HG03469 (cell line): ENCODE measurements around the gene MIF4GD.

Experiments used
- ATAC-seq: cut with Tn5 transposase; IDR thresholded peaks from one replicate; pipeline ENCODE4 v1.9.1; 2021; ENCODE audit warnings: mild to moderate bottlenecking, moderate library complexity, moderate number of reproducible peaks; ENCODE audit not compliant: unreplicated experiment

Gene MIF4GD

DNA sequence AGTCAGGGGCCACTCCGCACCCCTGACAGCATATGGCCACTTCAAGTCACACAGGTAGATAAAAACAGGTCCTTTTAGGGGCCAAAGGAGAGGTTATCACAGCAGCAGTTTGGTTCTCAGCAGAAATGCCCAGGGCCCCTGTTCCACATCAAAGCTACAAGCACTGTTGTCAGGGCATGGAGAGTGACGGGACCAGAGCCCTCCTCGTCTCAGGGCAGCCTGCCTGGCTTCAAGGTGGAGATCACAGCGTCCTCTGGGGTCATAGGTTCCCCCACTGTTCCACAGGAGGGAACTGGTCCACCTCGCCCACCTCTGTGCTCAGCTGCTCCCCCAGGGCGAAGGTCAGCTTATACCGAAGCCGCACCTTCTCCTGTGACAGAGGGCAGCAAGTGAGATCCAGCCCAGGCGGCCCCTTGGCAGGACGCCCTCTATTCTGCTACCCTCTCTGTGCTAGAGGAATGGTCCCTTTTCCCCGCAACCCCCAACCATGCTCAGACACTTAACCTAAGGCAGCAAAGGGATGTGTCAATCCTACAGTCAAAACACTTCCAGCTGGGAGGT, 32.9 kb downstream of the MIF4GD start:
- ATAC-seq, result no peak

DNA sequence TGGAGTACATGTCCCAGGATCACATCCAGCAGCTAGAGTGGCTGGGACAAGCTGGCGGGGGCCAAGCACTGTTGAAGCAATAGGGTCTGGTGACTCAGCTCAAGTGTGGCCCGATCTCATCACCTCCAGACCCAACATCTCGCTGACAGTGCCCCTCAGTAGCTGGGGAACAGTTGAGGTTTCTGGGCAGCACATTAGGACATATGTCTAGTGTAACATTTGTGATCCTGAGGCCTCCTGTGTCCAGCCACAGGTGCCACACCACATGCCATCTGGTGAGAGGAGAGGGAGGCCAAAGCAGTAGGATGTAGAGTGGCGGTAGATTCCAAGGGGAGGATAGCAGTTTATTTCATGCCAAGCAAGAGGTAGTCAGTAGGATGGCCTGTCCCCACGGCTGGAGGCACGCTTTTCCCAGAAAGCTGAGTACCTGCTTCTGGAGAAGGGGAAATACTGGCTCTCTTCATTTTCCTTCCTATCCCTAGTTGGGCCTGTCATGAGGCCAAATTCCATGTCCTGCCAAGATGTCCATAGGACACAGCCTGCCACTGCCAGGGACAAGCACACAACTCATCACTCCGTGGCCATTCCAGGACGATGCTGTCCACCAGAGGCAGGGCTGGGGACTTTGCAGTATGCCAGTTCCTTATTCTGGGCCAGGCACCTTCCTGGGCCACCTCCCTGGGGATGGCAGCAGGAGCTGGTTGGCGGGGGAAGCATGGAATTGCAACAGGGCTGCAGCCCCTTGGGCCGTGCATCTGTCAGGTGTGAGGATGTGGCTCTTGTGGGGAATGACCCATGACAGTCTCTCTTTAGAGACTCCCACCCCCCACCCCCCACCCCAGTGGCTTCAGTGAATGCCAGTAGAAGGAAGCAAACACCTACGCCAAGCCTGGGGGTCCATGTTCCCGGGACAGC, 33.7 kb downstream of the MIF4GD start:
- ATAC-seq, result no peak

DNA sequence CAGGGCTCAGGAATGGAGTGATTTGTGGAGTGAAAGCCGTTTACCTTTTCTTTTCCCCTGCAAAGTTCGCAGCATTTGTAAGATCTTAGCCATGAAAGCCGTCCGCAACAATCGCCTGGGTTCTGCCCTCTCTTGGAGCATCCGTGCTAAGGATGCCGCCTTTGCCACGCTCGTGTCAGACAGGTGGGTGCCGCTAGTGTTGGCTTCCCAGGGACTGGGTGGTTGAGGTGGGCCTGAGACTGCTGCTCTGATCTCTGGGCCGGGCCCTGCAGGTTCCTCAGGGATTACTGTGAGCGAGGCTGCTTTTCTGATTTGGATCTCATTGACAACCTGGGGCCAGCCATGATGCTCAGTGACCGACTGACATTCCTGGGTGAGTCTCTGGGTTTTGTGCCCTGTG, 38.2 kb downstream of the MIF4GD start:
- ATAC-seq, result no peak

DNA sequence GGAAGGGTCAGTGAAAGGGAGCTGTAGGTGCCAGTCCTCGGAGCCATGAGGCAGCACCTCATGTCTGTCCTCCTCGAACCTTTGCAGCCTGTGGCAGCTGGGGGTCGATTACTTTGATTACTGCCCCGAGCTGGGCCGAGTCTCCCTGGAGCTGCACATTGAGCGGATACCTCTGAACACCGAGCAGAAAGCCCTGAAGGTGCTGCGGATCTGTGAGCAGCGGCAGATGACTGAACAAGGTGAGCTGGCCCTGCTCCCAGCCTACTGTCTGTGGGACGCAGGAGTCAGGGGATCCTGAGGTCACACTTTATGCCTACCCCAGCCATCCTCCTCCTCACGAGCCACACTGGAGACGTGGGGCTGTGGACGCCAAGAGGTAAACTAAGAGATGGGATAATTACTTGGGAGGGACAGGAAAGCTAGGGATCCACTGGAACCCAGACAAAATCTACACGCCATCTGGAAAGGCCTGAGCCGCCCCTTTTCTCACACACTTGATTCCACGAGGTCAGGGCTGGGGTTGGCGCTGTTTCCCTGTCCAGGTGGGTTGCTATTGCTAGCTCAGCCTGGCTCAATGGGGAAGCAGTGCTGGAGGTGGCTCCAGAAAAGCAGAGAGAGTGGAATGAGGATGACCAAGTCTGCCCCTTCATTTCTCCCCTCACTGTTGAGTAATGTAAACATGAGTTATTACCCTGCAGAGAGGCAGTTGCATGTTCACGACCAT, 39.1 kb downstream of the MIF4GD start:
- ATAC-seq, result no peak

DNA sequence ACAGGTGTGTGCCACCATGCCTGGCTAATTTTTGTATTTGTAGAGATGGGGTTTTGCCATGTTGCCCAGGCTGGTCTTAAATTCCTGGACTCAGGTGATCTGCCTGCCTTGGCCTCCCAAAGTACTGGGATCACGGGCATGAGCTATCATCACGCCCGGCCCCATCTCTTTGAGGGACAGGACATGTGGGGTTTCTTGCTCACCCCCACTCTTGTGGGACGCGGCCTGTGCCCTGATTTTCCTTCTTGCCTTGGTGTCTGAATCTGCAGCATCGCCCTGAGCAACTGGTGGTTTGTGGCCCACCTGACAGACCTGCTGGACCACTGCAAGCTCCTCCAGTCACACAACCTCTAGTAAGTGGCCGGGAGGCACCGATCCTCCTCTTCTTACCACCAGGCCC, 40.0 kb downstream of the MIF4GD start:
- ATAC-seq, result no peak

DNA sequence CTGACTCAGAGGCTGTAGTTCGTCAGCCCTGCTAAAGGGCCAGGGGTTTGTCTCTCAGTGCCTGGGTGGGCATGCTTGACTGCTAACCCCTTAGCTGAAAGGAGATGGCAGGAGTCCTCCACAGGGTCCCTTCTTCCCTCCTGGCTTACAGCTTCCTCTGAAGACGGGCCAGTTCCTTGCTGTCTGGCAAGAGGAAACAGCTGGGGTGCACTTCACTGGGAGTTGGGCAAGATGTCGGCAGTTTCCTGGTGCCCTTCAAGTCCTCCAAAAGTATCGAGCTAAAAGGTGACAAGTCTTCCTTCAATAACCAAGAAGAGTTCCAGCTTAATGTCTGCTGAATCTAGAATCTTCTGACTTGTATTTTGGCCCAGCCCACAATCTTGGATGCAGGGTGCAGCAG, 42.2 kb downstream of the MIF4GD start:
- ATAC-seq, result no peak

DNA sequence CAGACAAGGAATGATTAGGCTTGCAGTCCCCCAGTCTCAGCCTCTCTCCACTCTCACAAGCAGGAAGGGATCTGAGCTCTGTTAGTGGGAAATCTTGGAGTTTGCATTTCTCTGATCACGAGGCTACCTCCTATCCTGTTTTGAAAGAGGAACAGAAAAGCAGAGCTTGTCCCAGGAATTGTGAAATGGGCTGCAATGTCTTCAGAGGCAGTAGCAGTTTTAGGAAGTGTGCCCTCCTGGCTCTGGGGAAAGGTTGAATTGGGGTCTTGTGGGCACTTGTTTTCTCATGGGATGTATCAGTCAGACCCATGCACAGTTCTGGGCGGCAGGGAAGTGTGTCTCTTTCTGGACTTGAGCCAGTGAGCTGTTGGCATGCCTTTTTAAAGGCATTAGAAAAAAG, 42.7 kb downstream of the MIF4GD start:
- no peak for ATAC-seq

DNA sequence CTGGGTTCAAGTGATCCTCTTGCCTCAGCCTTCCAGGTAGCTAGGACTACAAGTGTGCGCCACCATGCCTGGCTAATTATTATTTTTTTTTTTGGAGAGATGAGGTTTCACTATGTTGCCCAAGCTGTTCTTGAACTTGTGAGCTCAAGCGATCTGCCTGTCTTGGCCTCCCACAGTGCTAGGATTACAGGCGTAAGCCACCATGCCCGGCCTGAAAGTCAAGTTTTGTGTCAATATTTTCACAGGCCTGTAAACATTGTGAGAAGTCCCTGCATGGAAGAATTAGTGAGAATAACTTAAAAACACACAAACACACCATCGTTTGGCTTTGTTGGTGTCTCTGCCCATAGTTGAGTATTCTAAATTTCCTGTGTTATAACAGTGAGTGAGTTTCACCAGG, 43.3 kb downstream of the MIF4GD start:
- ATAC-seq, result no peak

DNA sequence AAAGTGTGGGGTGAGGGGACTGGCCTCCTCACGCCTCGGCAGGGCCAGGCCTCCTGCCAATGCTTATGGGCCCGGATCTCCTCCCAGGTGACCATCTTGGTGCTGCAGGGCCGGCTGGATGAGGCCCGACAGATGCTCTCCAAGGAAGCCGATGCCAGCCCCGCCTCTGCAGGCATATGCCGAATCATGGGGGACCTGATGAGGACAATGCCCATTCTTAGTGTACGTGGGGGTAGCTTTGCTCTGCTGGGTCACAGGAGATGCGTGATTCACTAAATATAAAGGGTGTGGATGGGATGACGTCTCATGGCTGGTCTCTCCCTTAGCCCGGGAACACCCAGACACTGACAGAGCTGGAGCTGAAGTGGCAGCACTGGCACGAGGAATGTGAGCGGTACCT, 46.0 kb downstream of the MIF4GD start:
- ATAC-seq, result no peak

DNA sequence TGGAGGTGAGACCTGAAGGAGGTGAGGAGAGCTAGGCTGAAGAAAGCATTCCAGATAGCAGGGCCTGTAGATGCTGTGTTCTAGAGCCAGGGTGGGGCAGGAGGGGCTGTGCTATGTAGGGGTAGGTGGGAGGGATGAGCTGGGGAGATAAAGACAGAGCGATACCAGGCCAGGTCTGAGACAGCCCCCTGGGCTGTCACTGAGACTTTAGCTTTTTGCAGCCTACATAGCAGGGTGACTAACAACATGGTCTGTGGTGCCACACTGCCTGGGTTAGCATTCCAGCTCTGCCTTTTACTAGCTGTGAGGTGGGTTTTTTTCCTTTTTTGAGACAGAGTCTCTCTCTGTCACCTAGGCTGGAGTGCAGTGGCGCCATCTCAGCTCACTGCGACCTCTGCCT, 51.2 kb downstream of the MIF4GD start:
- no peak for ATAC-seq

DNA sequence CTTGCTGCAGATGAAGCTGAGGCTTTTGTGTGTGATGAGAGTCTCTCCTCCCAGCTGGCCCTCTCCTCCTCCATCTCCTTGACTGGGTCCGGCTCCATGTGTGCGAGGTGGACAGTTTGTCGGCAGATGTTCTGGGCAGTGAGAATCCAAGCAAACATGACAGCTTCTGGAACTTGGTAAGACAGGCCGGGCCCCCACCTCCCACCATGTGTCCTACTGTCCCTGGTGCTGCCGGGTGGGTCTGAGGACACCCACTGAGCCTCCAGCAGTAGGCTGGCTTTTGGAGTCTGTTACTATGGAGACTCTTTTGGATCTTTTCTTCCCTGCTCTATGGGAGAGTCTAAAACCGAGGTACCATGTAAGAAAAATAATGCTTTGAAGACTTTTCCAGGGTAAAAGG, 52.9 kb downstream of the MIF4GD start:
- ATAC-seq, result no peak
